T follicular helper cell (primary cell): ENCODE measurements around the gene PIGO.

Experiments used
- DNase-seq: peaks from one replicate; pipeline ENCODE4 v3.0.0-alpha.2; 2020; ENCODE audit warnings: low read depth

Gene PIGO

DNA sequence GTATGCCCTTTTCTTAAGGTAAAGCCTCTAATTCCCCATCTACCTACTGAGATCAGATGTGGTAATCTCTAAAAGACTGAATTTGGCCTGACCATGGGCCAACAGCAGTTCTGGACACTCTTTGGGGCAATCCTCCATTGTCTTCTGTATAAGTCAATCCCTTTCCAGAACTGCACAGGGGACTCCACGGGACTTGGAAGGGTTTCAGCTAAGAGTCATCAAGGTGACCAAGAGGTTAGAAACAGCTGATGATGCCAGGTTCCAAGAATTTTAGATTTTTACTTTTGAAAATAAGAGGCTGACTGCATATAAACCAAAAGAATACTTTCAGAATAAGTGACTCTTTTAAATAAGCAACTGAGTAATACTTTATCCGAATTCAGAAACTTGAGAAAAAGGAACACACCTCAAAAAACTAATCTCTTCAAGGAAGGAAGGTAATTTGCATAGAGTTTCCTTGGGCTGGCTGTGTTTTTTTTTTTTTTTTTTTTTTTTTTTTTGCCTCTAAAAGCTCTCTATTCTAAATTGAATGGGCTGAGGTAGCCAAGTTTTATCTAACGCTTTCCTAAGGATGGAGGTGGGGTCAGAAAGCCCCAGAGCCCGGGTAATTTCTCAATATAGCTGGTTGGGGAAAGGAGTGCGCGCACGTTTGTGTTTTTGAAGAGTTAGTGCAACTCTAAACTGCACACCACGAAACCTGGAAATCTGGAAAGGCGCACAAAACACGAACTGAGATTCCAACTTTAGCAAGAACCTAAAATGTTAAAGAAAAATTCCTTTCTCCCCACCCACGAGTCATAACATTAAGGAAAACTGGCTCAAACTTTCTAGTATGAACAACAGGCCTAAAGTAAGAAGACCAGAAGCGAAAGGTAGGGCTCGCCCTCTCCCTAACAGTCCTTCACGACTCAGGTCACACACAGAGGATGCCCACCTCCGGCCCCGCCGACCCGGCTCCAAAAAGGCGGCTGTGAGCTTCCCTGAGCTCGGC is 25.3 kb downstream of the PIGO start:
- DNase-seq = no peak

- no peak for DNase-seq
These were observed 27.4 kb downstream of the PIGO start for GRCh38 chr9:35069020-35069419.

DNA sequence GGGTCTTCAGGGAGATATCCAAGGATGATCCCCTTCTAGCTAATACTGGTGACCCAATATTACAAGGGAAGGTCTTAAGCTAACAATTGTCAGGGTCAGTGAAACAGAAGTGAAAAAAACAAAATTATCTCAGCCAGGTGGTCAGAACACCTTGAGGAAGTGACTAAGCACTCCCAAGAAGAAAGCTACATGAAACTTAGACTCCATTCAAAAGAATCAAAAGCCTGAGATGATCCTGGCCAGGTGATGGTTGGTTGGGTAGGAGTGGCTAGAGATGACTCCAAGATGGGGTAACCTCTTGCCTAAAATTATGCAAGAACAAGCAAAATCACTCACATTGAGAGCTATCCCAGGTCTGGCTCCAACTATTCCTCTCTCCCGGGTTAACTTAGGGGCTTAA is 29.3 kb downstream of the PIGO start:
- DNase-seq = no peak

- no peak for DNase-seq
These were observed 35.7 kb downstream of the PIGO start for GRCh38 chr9:35060548-35061207.

- no peak for DNase-seq
These were observed 37.0 kb downstream of the PIGO start for GRCh38 chr9:35059438-35059837.

- DNase-seq = no peak
These were observed 39.1 kb downstream of the PIGO start for GRCh38 chr9:35057271-35057620.

DNA sequence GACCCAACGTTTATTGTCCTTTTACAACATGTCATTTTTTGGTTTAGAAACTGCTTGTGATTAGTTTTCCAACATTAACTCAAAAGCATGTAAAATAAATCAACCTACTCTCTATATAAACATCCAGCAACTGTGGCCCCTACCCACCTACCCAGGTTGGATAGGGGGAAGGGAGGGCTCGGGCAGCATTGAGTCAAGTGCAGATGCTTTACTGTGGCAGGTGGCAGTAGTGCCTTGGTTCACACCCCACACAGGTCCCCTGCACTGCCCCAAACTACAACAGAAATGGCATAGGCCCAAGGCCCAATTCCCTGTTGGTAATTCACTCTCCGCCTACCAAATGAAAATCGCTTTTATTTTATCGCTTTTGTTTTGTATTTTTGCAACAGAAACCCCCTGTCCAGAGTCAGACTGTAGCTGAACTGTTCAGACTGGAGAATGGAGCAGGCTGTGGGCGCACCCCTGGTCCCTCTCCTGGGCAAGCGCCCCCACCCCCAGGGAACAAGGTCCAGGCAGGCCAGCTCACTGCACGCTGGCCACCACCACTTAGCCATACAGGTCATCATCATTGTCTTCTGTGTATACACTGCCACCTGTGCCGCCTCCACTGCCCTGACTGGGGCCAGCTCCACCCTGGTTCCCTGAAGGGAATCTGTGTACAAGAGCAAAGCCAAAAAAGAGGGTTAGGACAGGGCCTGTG is 39.7 kb downstream of the PIGO start:
- no peak for DNase-seq

- no peak for DNase-seq
These were observed 41.3 kb downstream of the PIGO start for GRCh38 chr9:35054871-35055644.

DNA sequence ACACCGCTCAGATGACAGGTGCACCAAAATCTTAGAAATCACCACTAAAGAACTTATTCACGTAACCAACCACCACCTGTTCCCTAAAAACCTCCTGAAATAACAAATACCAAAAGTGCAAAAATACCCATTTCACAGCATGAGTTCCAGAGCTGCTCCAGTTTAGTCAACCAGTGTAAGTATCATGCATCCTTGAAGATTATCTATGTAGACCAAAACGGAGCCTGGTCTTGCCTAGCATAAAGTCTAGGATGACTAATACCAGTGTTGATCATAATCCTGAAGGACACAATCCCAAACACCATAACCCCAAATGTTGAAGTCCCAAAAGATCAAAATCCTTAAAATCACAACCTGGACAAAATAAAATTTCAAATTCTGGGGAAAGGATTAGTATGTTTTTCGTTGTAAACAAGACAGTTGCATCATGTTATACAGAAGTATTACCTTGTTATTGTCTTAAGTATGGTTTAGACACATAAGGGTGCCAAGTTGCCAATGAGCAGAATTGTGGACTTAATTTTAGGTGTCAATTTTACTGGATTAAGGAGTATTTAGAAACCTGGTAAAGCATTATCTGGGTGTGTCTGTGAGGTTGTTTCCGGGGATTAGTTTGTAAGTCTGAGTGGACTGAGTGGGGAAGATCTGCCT is 42.1 kb downstream of the PIGO start:
- no peak for DNase-seq

DNA sequence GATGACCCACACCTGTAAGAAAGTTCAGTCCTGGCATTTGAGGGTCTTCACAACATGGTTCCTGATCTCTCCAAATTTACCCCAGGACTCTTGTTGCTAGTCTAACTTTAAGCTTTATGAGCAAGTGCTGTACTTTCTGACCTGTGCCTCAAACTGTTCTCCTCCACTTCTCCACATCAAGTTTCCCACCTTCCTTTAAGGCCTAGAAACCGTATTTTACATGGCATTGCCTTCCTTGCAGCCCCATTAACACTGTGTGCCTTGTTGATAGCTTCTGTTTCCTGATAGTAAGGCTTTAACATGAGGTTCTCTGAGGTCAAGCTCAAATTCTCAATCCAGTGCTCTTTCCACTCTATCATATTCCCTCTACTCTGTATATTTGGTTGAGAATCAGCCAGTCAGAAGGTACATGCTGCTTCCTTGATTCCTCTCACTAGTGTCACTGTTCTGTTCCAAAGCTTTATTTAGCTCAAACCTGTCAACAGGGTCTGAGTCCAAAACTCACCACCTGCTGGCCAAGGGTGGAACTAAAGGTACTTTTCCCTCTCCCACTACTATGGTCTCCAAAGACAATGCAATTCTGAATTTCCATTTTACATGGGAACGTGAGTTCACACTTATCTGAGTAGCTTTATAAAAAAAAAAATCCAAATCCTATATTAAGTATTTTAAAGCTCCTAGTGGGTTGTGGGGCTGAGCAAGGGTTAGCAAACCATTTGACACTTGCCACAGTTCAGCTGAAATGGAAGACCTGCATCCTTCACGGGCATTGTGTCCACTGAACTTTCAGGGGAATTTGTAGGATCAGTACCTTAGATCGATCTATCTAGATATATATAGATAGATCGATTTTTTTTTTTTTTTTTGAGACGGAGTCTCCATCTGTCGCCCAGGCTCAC is 45.1 kb downstream of the PIGO start:
- DNase-seq = peak; percentile 26

DNA sequence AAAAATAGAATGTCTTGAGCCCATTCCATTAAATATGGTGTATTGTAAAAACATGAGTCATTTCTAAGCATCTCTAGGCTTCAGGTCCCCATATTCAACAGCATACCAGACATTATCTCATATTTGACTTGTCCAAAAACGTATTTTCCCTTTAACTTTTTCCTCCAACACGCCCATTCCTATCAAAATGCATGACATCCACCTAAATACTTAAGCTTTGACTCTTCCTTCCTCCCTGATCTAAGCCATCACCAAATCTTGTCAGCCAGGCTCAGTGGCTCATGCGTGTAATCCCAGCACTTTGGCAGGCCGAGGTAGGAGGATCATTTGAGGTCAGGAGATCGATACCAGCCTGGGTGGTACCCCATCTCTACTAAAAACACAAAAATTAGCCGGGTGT is 47.9 kb downstream of the PIGO start:
- DNase-seq = no peak

DNA sequence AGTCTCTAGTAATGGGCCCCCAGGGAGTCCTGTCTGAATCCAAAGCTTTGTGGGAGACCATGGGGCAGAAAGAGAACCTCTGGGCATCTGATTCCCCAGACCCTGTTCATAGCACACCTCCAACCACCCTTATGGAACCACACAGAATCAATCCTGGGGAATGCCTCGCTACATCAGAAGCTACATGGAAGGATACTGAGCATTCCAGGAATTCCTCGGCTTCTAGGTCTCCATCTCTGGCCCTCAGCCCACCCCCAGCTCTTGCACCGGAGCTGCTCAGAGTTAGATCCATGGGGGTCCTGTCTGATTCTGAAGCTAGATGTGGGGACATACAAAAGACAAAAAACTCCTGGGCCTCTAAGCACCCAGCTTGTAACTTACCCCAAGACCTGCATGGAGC is 52.3 kb downstream of the PIGO start:
- no peak for DNase-seq

DNA sequence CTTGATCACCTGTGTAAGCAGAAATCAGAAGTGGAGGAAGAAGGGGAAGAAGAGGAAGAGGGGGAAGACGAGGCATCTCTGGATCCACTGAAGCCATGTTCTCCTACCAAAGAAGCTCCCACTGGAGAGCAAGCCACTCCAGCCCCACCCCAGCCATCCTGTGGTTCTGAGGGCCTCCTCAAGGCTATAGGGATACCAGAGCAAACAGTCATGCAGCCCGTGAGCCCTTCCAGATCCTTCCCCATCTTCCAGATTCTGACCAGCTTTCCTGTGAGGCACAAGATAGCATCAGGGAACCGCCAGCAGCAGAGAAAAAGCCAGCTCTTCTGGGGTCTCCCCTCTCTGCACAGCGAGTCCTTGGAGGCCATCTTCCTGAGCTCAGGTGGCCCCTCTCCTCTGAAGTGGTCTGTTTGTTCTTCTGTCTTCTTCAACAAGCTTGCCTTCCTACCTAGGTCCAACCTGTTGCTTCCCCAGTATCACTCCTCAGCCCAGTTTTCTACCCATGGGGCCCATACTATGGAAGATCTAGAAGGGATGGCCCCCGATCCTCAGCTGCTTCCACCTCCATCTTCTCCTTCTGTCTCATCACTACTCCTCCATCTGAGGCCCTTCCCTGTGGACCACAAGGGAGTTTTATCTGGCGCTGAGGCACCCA is 53.4 kb downstream of the PIGO start:
- DNase-seq = no peak

DNA sequence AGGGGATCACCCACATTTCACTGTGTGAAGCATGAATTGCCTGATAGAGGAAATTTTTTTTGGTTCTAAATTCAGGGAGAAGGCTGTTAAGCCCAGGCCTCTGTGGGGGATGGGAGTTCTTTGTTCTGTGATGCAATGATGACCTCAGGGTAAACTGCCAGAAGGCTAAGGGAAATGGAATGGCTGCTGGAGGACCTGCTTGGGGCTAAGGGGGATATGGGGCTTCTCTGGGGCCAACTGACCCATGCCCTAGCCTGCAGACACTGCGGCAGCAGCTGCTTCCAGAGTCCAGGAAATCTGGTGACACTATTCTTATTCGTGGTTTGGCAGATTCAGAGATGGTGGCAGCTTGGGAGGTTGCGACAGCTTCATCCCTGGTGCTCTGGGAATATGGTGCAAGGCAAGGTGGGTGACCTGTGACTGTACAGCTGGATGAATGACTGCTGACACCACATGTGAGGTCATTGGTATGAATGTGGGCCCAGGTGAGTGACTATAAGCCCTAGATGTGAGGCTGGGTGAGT is 54.2 kb downstream of the PIGO start:
- DNase-seq = no peak
